Measurements from ENCODE around the gene EPHB1.

- no peak for TF ChIP-seq EZH2 (IDR thresholded peaks at IDR 0.05; ENCODE audit: insufficient read depth, poor library complexity, severe bottlenecking)
- no peak for TF ChIP-seq EZH2phosphoT487 (IDR thresholded peaks at IDR 0.05; ENCODE audit: insufficient read depth, low read depth)
Measured at GRCh38 chr3:135176881-135177280, 381.8 kb downstream of the EPHB1 start.
